GM13977 (cell line): ENCODE measurements around the gene KLF6.

Experiments used
- DNase-seq: peaks from one replicate; pipeline ENCODE4 v3.0.0; 2012; ENCODE audit warnings: low spot score
- CTCF ChIP-seq: IDR thresholded peaks from 2 replicates; pipeline ENCODE4 v1.5.1; 2012; ENCODE audit warnings: mild to moderate bottlenecking, control low read depth; ENCODE audit not compliant: insufficient read depth; ENCODE audit errors: extremely low read depth, missing control alignments
- in situ Hi-C: fragments of 300-500 bp; cut with MboI; formaldehyde crosslinking; loops from one replicate; pipeline ENCODE4 v1.12.0; 2022; ENCODE audit warnings: low sequenced_read_pairs, low pct_unique_long_range_greater_than_20kb, mixed read lengths, inconsistent platforms; ENCODE audit not compliant: unreplicated experiment

The KLF6 gene

DNA sequence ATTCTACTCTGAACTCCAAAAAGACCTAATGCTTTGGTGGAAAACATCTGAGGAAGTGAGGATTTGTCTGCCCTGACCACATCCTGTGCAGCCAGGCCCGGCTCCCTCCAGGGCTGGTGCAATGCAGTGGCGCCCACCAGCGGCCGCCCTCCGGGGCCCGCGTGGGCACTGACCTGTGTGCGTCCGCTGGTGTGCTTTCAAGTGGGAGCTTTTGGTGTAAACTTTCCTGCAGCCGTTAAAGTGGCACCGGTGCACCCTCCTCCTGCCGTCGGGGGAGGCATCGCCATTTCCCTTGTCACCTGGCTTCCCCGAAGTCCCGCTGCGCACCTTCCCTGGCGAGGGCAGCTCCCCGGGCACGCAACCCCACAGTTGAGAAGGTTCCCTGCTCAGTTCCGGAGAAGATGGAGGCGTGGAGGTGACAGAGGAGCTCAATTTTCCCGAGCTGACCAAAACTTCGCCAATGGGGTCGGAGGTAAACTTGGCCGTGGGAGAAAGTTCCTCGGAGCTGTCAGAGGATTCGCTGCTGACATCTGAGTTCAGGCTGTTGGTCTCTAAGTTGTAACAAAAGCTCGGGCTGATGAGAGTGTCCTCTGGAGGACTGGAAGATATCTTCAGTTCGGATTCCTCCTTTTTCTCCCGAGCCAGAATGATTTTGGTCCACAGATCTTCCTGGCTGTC, 3.4 kb downstream of the KLF6 start:
- TF ChIP-seq CTCF = no peak
- DNase-seq = no peak
- in situ Hi-C loops = no loop called here

DNA sequence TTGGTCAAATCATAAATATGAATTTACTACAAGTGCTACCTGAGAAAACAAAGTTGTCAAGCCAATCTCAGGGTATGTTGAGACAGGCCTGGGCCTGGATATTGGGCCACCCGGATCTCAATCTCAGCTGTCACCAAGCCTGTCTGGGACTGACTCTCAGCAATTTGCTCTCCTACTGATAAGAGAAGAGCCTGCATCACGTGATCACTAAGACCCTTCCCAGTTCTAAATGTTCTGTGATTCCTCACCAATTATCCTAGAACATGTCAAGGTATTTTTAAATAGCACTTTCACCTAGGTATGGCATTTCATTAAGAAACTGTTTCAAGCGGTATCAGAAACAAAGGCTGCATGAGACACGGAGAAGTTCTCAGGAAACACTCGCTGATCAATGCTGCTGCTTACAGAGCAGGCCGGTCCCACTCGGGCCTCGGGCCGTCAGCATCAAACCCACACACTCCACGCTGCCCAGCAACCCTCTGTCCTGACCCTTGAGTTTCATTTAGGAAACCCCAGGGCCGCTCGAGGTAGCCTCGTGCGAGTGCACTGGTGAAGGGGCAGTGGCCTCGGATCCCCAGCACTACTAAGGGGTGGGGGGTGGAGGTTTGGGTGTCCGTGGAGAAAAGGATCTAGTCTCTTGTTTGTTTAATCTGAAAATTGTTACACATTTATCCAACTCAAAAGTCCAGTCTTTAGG, 4.1 kb downstream of the KLF6 start:
- TF ChIP-seq CTCF = no peak
- in situ Hi-C loops = no loop called here
- DNase-seq = no peak

GRCh38 chr10:3780021-3780770, 4.8 kb downstream of the KLF6 start:
- in situ Hi-C loops = no loop called here
- TF ChIP-seq CTCF = no peak
- DNase-seq = no peak

- TF ChIP-seq CTCF = no peak
- no peak for DNase-seq
- in situ Hi-C loops = no loop called here
Measured at GRCh38 chr10:3779158-3779741, 5.8 kb downstream of the KLF6 start.

- DNase-seq = no peak
- in situ Hi-C loops = no loop called here
- no peak for TF ChIP-seq CTCF
Measured at GRCh38 chr10:3778692-3779157, 6.3 kb downstream of the KLF6 start.

DNA sequence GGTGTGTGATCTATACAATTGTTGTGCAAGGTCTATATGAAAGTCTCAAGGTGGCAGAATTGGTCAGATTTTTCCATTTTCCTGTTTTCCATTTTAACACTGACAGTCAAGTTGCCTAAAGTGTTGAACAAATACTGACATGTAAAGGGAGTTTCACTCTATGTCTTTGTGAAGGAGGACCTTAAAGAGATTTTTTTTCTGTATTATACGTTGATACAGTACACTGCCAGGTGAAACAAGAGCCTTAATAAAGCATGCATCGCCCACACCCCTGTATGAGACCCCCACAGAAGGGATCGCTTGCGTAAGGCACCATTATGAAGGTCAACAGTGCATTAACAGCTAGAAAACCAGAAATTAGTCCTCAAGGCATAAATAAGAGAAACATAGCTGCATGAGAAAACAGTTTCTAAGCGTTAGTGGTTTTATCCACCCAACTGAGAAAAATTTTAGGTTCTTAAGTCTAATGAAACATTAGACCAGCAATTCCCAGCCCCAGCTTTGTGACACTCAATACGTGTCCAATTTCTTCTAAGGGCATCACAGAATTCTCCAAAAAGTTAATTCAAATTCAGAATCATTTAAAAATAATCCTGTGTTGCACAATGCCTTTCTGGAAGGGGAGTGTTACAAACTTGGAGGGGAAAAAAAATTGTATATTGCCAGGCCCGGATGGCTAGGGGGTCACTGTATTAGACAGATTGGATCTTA, 6.9 kb downstream of the KLF6 start:
- TF ChIP-seq CTCF = no peak
- in situ Hi-C loops = no loop called here
- DNase-seq = no peak
